ENCODE measurements around the gene NADK.

- TF ChIP-seq CTCF (conservative IDR thresholded peaks at IDR 0.05): no peak
- no peak for TF ChIP-seq ZFX (IDR thresholded peaks at IDR 0.05)
These were observed 21.4 kb downstream of the NADK start for GRCh38 chr1:1756661-1757421.
